GM18907 (cell line): ENCODE results near the gene SH3TC2.

ENCODE experiments used
- ATAC-seq: cut with Tn5 transposase; IDR thresholded peaks from one replicate; pipeline ENCODE4 v1.9.1; 2021; ENCODE audit warnings: mild to moderate bottlenecking, moderate library complexity; ENCODE audit not compliant: unreplicated experiment

The SH3TC2 gene

DNA sequence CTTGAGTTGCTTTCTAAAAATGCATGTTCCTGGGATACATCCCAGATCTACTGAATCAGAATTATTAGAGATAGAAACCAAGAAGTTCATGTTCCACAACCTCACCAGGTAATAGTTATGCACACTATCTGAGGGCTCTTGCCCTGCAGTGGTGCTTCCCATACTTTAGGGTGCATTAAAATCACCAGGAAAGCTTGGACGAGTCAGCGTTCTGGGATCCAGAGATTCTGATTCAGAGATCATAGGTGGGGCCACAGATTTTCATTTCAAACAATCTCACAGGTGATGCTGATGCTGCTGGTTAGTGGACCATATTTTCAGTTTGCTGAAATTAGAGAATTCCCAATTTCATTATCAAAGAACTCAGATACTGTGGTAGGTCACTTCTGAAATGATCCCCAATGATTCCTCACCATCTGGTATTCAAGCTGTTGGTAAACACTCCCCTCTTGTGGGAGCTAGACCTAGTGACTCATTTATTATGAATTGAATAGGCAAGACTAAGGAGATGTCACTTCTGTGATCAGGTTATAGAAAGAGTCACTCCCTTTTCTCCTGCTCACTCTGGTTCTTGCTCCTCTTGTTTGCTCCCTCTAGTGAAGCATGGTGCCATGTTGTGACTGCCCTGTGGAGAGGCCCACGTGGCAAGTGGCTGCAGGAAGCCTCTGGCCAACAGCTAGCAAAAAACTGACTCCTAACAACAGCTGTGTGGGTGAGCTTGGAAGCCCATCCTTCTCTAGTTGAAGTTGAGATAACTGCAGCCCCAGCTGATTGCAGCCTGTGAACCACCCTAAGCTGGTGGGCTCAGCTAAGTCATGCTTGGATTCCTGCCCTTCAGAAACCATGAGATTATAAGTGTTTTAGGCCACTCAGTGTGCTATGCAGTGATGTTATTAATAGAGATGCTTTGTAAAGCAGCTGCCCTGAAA, 59.8 kb downstream of the SH3TC2 start:
- no peak for ATAC-seq

DNA sequence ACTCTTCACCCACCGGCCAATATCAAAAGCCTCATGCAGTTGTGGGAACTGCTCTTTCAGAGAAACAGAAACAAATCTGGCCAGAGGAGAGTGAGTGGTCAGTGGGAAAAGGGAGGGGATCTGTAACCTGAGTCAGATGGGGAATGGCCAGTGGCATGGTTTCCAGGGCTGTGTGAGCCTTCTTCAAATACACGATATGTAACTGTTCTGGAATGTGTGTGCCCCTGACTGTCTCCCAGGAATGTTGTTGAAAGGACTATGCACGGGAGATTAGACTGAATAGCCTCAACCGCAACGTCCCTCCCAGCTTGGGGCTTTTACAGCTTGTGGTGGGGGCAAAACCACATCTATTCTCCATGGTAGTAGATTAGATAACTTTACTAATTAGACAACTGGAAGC, 60.8 kb downstream of the SH3TC2 start:
- no peak for ATAC-seq

DNA sequence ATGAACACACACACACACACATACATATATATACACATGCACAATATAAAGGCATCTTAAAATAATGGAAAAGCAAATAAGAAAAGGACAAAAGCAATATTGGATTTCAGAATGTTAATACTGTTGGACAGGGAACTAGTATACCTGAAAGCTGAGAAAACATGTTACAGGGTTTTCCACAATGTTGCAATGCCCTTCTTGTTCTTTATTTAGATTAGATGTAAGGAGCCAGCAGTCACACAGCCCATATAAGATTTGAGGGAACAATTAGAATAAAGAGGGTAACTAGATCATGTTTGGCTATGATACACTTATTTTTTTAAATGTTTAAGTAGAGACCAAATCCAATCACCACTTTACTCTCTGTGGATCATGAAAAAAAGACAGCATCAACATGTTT, 61.7 kb downstream of the SH3TC2 start:
- ATAC-seq: no peak

- ATAC-seq: no peak
Measured at GRCh38 chr5:148999741-149000140, 63.1 kb downstream of the SH3TC2 start.

- peak; percentile 69 for ATAC-seq
Measured at GRCh38 chr5:148998174-148998797, 64.6 kb downstream of the SH3TC2 start.

DNA sequence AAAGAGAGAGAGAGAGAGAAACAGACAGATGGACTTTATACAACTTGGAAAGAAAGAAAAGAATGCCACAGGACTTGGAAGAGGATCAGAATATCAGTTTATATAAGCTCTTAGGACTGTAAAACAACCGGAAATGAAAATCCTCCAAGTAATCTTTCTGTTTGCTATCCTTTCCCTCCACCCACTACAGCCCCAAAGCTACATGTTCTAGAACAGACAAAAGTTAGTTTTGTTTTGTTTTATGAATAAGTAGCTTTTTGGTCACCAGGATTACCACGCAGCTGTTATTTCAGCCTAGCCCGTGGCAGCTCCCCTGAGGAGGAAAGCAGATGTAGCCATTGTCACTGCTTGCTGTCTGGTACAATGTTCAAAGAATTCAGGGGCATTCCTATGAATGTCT, 66.6 kb downstream of the SH3TC2 start:
- no peak for ATAC-seq

GRCh38 chr5:148995791-148996190, 67.1 kb downstream of the SH3TC2 start:
- ATAC-seq: no peak

DNA sequence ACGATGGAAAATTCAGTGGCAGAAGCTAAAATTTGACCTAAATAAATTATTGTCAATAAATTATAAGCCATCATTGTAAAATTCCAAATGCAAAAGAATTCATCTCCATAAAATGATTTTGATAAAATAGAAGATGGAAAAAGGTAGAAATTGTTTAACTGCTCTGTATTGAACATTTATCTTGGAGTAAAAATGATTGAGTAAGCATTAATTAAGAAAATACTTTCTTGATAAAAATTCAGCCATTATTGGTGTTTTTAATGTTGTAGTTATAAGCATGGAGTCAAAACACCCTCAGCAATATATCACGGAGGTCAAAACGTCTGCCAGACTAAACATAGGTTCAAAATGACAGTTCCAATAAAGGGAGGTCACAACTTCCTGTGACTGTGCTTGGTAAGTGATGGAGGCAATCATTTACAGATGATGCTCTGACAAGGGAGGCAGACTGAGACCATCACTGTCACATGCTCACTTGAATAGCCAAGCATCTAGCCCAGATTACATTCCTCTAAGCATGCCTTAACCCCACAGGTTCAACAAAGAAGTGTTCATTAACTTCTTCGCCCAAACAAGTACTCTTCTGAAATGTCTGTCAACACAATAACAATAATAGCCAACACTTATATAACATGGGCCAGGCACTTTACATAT, 69.5 kb downstream of the SH3TC2 start:
- no peak for ATAC-seq

- ATAC-seq: no peak
Measured at GRCh38 chr5:148992265-148992664, 70.6 kb downstream of the SH3TC2 start.

GRCh38 chr5:148991566-148991965, 71.3 kb downstream of the SH3TC2 start:
- no peak for ATAC-seq

DNA sequence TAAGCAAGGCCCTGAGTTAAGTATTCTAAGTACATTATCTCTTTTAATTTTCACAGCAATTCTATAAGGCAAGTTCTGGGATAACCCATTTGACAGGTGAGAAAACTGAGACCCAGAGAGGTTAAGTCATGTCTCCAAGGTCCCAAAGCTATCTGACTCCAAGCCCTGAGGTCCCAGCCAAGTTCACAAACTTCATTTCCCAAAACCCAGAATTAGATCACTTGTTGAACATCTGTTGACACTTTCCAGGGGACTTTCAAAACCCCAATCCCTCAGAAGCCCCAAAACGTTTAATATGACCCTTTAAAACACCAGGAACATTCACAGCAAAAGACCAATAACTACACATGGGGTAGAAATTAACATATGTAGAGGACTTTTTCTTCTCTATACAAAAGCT, 72.0 kb downstream of the SH3TC2 start:
- no peak for ATAC-seq

GRCh38 chr5:148989567-148989966, 73.3 kb downstream of the SH3TC2 start:
- no peak for ATAC-seq

- ATAC-seq: no peak
Measured at GRCh38 chr5:148988328-148988727, 74.5 kb downstream of the SH3TC2 start.

- no peak for ATAC-seq
Measured at GRCh38 chr5:148986636-148987035, 76.2 kb downstream of the SH3TC2 start.

GRCh38 chr5:148984345-148984744, 78.5 kb downstream of the SH3TC2 start:
- ATAC-seq: no peak

DNA sequence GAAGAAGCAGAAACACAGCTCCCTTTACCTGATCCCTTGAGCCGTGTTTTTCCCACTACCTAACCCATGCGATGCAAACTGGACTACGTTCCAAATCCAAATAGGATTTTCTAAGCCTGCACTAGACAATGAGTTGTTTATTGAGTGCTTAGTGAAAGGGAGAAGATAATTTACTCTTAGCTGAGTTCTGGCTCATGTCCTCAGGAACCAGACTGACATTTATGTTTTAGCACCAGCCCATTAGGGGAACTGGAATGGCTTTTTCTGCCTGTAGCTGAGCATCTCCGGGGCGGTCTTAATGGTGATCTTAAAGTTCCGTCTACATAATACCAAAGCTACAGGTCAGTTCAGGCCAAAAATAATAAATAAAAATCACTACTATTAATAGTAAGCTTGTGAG, 81.5 kb downstream of the SH3TC2 start:
- no peak for ATAC-seq

DNA sequence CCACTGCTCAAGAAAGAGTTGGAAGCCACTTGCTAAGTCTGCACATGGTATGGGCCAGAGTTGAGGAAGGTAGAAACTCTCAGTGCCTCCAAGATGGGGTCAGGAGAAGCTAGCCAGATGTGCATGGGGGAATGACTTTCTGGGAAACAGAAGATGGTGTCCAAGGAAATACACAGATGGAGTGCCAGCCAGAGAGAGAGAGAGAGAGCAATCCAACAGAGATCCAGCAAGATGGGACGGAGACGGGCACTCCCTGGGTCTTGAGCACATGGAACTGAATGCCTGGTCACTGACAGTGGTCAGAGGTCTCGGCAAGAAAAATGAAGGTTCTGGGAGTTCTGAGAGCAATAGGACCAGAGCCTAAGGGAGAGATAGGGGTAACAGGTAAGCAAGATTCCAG, 82.1 kb downstream of the SH3TC2 start:
- ATAC-seq: no peak

DNA sequence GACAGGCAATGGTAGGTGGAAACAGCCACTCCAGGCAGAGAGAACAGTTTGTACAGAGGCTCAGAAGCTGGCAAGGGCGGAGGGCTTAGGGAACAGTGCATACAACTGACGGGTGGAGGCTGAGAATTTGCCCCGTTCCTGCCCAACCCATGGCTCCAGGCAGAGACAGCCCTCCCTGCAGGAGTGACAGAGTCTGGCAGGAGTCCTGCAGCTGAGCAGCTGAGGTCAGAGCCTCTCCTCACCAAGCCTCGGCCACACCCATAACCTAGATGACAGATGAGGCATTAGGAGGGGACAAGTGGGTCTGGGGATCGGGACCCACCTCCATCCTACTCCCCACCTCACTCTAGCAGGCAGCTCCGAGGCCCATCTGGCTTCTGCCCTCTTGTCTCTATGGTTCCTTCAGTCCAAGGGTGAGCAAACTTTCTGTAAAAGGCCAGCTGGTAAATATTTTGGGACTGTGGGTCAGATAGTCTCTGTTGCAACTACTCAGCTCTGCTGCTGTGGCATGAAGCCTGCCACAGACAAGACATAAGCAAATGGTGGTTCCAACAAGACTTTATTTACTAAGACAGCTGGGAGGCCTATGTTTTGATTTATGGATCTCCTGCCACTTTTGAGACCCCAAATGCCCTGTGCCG, 83.7 kb downstream of the SH3TC2 start:
- ATAC-seq: no peak

DNA sequence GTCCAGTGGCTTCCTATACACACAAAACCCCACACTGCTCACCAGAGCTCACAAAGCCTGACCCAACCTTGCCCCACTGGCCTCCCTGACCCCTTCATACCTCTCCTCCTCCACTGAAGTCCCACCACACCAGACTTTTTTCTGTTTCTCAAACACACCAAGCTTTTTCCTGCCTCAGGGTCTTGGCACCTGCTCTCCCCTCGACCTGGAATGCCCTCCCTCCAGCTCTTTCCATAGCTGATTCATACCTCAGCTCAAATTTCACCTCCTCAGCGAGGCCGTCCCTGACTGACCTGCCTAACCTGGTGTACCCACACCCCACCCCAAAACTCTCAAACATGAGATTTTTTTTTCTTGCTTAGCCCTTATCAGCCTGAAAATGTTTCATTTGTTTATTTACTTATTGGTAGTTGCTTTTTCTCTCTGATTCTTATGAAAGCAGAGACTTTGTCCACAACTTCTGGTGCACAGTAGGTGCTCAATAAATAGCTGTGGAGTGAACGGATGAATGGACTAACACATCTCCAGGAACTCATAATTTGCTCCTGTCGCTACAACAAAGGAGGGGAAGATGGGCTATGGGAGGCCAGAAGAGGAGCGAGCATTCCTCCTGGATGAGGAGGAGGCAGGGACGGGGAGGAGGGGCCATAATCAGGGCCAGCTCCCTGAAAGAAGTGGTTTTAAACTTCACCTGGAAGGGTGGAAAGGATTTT, 84.3 kb downstream of the SH3TC2 start:
- no peak for ATAC-seq

GRCh38 chr5:148976569-148977381, 86.1 kb downstream of the SH3TC2 start:
- ATAC-seq: no peak
